ENCODE data around the gene ZNF330. TPM values are rescaled to one million over a fixed set of nuclear protein-coding genes. Genes with fewer than 3 reads are reported as not detected.

Gene ZNF330
- polyA plus RNA-seq, 3 donors = 55.7 to 64.0 (median 61.9) TPM

- no peak for DNase-seq (ENCODE audit: extremely low read depth in 1 of 11, low read depth in 9 of 11, low spot score in 4 of 11)
These were observed 62.5 kb downstream of the ZNF330 start for GRCh38 chr4:141283152-141283551.

- no peak for DNase-seq (ENCODE audit: extremely low read depth in 1 of 11, low read depth in 9 of 11, low spot score in 4 of 11)
These were observed 62.9 kb downstream of the ZNF330 start for GRCh38 chr4:141283563-141283962.

Other genes with a start within 250 kb of the ZNF330 start
- gene RNF150, start 87.4 kb upstream of the ZNF330 start, polyA plus RNA-seq (ENCODE audit: insufficient read length in 3 of 3) = 10 to 100 TPM; 26.0 to 29.0 (median 28.0) TPM

All from renal cortex interstitium (tissue), 11 donors.